T-helper 2 cell treated with Interferon-gamma antibody and Interleukin-4, amounts not matched to agents 5 μg/mL and 100 μg/mL, for 36 hours (primary cell): ENCODE data around the gene HBA2.
"Not testable (repeated sequence)": the region's sequence is repeated elsewhere in the genome, so short reads cannot be mapped to it uniquely, and the experiment has no call there.

Experiments used
- DNase-seq: peaks from one replicate; pipeline ENCODE4 v3.0.0; 2021; ENCODE audit warnings: low spot score
- H3K27ac Mint-ChIP-seq: one replicate; pipeline ENCODE4 v1.8.0; 2021; ENCODE audit warnings: mild to moderate bottlenecking, mixed read lengths
- H3K27me3 Mint-ChIP-seq: one replicate; pipeline ENCODE4 v1.8.0; 2021; ENCODE audit warnings: low read depth, mixed read lengths
- H3K36me3 Mint-ChIP-seq: one replicate; pipeline ENCODE4 v1.8.0; 2021; ENCODE audit warnings: low read depth, mixed read lengths
- H3K4me1 Mint-ChIP-seq: one replicate; pipeline ENCODE4 v1.8.0; 2021; ENCODE audit warnings: low read depth, mixed read lengths
- H3K4me3 Mint-ChIP-seq: one replicate; pipeline ENCODE4 v1.8.0; 2022; ENCODE audit warnings: mild to moderate bottlenecking, moderate library complexity, mixed read lengths
- H3K9me3 Mint-ChIP-seq: one replicate; pipeline ENCODE4 v1.8.0; 2021; ENCODE audit warnings: mixed read lengths

The HBA2 gene

GRCh38 chr16:149024-149660 lies 23.5 kb upstream of the HBA2 start:
- no peaks in the 10 kb centered on the region for H3K9me3 Mint-ChIP-seq

GRCh38 chr16:152141-153128 lies 20.2 kb upstream of the HBA2 start, which contains the start of gene HBZ:
TSS of gene HBZ (plus strand) at chr16:152644. CDS start at chr16:152910, 266 bp downstream.
- H3K4me1 Mint-ChIP-seq: peaks cover 5% of the 10 kb centered on the region
- no peak within 1 kb of the TSS for H3K4me3 Mint-ChIP-seq
- H3K27me3 Mint-ChIP-seq: peaks cover 38% of the 10 kb centered on the region
- no peaks in the 10 kb centered on the region for H3K36me3 Mint-ChIP-seq
- H3K9me3 Mint-ChIP-seq: no peaks in the 10 kb centered on the region
- DNase-seq: no peak
- no peak within 1 kb of the TSS for H3K27ac Mint-ChIP-seq

More at GRCh38 chr16:149024-149660, 23.5 kb upstream of the HBA2 start:
- no peak overlapping the region for H3K27ac Mint-ChIP-seq
- H3K27me3 Mint-ChIP-seq: peaks cover 30% of the 10 kb centered on the region
- no peak overlapping the region for H3K4me3 Mint-ChIP-seq
- no peak for DNase-seq
- H3K4me1 Mint-ChIP-seq: no peaks in the 10 kb centered on the region
- H3K36me3 Mint-ChIP-seq: no peaks in the 10 kb centered on the region

- not testable (repeated sequence) for H3K27ac Mint-ChIP-seq, H3K9me3 Mint-ChIP-seq, H3K4me1 Mint-ChIP-seq, H3K36me3 Mint-ChIP-seq, H3K4me3 Mint-ChIP-seq, DNase-seq
- peaks cover 42% of the 10 kb centered on the region for H3K27me3 Mint-ChIP-seq
These were observed 19.6 kb upstream of the HBA2 start for GRCh38 chr16:153129-153521.

GRCh38 chr16:153550-154216 lies 19.0 kb upstream of the HBA2 start:
- not testable (repeated sequence) for H3K9me3 Mint-ChIP-seq, H3K4me1 Mint-ChIP-seq, DNase-seq, H3K4me3 Mint-ChIP-seq, H3K27ac Mint-ChIP-seq, H3K36me3 Mint-ChIP-seq
- peaks cover 45% of the 10 kb centered on the region for H3K27me3 Mint-ChIP-seq

GRCh38 chr16:154217-155030 lies 18.3 kb upstream of the HBA2 start:
- DNase-seq: peak; percentile 32
- no peak overlapping the region for H3K27ac Mint-ChIP-seq
- peaks cover 48% of the 10 kb centered on the region for H3K27me3 Mint-ChIP-seq

GRCh38 chr16:155031-155398 lies 17.7 kb upstream of the HBA2 start:
- Mint-ChIP-seq H3K27ac (no peak overlapping the region), H3K4me3 (peak overlapping the region; percentile 64), H3K4me1 (peaks cover 5% of the 10 kb centered on the region), H3K9me3 (no peaks in the 10 kb centered on the region), H3K36me3 (no peaks in the 10 kb centered on the region), H3K27me3 (peaks cover 45% of the 10 kb centered on the region)
- DNase-seq: no peak

More at GRCh38 chr16:154217-155030, 18.3 kb upstream of the HBA2 start:
- peak overlapping the region; percentile 64 for H3K4me3 Mint-ChIP-seq
- peaks cover 5% of the 10 kb centered on the region for H3K4me1 Mint-ChIP-seq
- no peaks in the 10 kb centered on the region for H3K9me3 Mint-ChIP-seq
- no peaks in the 10 kb centered on the region for H3K36me3 Mint-ChIP-seq

DNA sequence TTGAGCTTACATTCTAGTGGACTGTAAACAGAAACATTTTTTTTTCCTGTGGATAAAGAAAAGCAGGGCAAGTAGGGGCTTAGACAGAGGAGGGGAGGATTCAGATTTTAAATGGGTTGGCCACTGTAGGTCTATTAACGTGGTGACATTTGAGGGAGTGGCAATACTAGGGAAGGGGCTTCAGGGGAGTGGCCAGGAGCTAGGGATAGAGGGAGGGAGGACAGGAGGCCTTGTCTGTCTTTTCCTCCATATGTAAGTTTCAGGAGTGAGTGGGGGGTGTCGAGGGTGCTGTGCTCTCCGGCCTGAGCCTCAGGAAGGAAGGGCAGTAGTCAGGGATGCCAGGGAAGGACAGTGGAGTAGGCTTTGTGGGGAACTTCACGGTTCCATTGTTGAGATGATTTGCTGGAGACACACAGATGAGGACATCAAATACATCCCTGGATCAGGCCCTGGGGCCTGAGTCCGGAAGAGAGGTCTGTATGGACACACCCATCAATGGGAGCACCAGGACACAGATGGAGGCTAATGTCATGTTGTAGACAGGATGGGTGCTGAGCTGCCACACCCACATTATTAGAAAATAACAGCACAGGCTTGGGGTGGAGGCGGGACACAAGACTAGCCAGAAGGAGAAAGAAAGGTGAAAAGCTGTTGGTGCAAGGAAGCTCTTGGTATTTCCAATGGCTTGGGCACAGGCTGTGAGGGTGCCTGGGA lies 13.4 kb upstream of the HBA2 start:
- Mint-ChIP-seq H3K4me1 (peaks cover 5% of the 10 kb centered on the region), H3K36me3 (no peaks in the 10 kb centered on the region), H3K9me3 (no peaks in the 10 kb centered on the region), H3K27ac (no peak overlapping the region), H3K4me3 (no peak overlapping the region), H3K27me3 (peaks cover 38% of the 10 kb centered on the region)
- DNase-seq: no peak

GRCh38 chr16:160242-160641 lies 12.4 kb upstream of the HBA2 start:
- H3K4me1 Mint-ChIP-seq, H3K4me3 Mint-ChIP-seq, H3K36me3 Mint-ChIP-seq, DNase-seq, H3K27ac Mint-ChIP-seq, H3K9me3 Mint-ChIP-seq: not testable (repeated sequence)
- H3K27me3 Mint-ChIP-seq: peaks cover 36% of the 10 kb centered on the region

GRCh38 chr16:160691-161190 lies 11.9 kb upstream of the HBA2 start:
- no peaks in the 10 kb centered on the region for H3K9me3 Mint-ChIP-seq
- peaks cover 37% of the 10 kb centered on the region for H3K27me3 Mint-ChIP-seq
- no peak overlapping the region for H3K4me3 Mint-ChIP-seq
- no peaks in the 10 kb centered on the region for H3K36me3 Mint-ChIP-seq
- H3K4me1 Mint-ChIP-seq: no peaks in the 10 kb centered on the region
- H3K27ac Mint-ChIP-seq: no peak overlapping the region
- no peak for DNase-seq

GRCh38 chr16:162271-162991 lies 10.2 kb upstream of the HBA2 start:
- peaks cover 43% of the 10 kb centered on the region for H3K27me3 Mint-ChIP-seq
- H3K4me3 Mint-ChIP-seq: no peak overlapping the region
- H3K9me3 Mint-ChIP-seq: no peaks in the 10 kb centered on the region
- H3K4me1 Mint-ChIP-seq: no peaks in the 10 kb centered on the region
- no peak overlapping the region for H3K27ac Mint-ChIP-seq
- no peak for DNase-seq
- H3K36me3 Mint-ChIP-seq: no peaks in the 10 kb centered on the region

DNA sequence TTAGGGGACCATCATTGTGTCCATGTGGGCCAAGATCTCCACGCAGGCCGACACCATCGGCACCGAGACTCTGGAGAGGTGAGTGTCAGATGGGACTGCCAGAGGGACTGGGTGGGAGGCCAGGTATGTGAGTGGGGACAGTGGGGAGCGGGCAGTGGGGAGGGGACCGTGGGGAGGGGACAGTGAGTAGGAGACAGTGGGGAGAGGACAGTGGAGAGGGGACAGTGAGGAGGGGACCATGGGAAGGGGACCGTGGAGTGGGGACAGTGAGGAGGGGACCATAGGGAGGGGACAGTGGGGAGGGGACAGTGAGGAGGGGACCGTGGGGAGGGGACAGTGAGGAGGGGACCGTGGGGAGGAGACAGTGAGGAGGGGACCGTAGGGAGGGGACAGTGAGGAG lies 9.5 kb upstream of the HBA2 start:
- not testable (repeated sequence) for H3K27ac Mint-ChIP-seq, DNase-seq, H3K36me3 Mint-ChIP-seq, H3K9me3 Mint-ChIP-seq, H3K4me1 Mint-ChIP-seq, H3K4me3 Mint-ChIP-seq
- peaks cover 45% of the 10 kb centered on the region for H3K27me3 Mint-ChIP-seq

DNA sequence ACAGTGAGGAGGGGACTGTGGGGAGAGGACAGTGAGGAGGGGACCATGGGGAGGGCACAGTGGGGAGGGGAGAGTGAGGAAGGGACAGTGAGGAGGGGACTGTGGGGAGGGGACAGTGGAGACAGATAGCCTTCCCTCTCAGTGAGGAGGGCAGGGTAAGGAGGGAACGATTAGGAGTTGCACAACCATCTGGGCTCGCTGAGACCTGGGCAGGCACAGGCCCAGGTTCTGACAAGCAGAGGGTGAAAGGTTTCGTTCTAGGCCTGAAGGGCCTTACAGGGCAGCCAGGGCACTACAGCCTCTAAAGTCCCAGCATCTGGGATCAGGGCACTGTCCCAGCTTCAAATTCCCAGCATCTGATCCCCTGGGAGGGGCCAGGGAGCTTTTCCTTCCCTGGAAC lies 9.0 kb upstream of the HBA2 start:
- H3K9me3 Mint-ChIP-seq, H3K36me3 Mint-ChIP-seq, H3K4me1 Mint-ChIP-seq, H3K27ac Mint-ChIP-seq, H3K4me3 Mint-ChIP-seq, DNase-seq: not testable (repeated sequence)
- peaks cover 47% of the 10 kb centered on the region for H3K27me3 Mint-ChIP-seq
